Measurements from ENCODE around the gene DCTN5.
A peak's percentile ranks its signal among the peaks of the same experiment; 100 is the strongest.

DNA sequence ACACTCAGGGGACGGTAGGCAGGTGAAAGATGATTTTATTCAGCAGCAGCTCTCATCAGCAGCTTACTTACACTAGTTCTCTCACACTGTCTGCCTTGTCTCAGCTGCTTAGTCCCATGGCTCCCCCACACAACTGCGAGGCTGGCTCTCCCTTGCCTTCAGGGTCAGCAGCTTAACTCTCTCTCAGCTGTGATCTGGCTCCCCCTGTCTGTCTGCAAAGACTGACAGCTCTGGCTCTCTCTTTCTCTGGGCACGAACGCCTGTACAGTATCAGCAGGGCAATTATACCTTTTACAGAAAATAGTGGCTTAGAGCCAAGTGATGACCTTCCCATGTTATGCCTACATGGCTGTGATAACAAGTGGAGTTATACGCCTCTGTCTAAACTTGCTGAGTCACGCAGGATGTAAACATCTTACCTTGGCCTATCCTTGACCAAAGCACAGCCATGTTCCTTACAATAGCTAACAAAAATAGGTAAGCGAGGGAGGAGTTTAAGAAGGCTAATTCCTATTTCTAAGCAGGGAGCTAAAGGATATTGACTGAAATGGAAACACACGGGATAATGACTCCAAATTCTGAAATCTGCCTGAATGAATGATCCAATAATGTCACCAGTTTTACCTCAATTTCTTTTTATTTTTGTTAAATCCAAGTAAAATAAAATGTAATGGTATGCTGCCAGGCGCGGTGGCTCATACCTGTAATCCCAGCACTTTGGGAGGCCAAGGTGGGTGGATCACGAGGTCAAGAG is 44.1 kb upstream of the DCTN5 start:
- TF ChIP-seq, protein P1, sequence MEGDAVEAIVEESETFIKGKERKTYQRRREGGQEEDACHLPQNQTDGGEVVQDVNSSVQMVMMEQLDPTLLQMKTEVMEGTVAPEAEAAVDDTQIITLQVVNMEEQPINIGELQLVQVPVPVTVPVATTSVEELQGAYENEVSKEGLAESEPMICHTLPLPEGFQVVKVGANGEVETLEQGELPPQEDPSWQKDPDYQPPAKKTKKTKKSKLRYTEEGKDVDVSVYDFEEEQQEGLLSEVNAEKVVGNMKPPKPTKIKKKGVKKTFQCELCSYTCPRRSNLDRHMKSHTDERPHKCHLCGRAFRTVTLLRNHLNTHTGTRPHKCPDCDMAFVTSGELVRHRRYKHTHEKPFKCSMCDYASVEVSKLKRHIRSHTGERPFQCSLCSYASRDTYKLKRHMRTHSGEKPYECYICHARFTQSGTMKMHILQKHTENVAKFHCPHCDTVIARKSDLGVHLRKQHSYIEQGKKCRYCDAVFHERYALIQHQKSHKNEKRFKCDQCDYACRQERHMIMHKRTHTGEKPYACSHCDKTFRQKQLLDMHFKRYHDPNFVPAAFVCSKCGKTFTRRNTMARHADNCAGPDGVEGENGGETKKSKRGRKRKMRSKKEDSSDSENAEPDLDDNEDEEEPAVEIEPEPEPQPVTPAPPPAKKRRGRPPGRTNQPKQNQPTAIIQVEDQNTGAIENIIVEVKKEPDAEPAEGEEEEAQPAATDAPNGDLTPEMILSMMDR (IDR thresholded peaks at IDR 0.05) = peak in 3 of 6 experiments; percentile 24 to 32 (median 25)
- TF ChIP-seq POLR2A (IDR thresholded peaks at IDR 0.05) = no peak

All from adrenal gland (tissue), 5 donors.